Peyer's patch (tissue), 4 donors: ENCODE data around the gene ACLY.

Experiments used
- POLR2A ChIP-seq, 2 donors: fragments of 450-650 bp; IDR thresholded peaks; one replicate each; pipeline ENCODE4 v1.5.1; 2017; ENCODE audit warnings: antibody characterized with exemption in 2 of 2, mild to moderate bottlenecking in 2 of 2, moderate library complexity in 2 of 2
- TF ChIP-seq, protein P1 (sequence below), 6 experiments: fragments of 450-650 bp in 4 of 6; fragments of 200-600 bp in 2 of 6; sonication (generic) in 1 of 6; IDR thresholded peaks; one replicate each; pipeline ENCODE4 v1.5.1; 2017 to 2019; ENCODE audit warnings: antibody characterized with exemption in 6 of 6, mild to moderate bottlenecking in 3 of 6, moderate library complexity in 1 of 6

DNA sequence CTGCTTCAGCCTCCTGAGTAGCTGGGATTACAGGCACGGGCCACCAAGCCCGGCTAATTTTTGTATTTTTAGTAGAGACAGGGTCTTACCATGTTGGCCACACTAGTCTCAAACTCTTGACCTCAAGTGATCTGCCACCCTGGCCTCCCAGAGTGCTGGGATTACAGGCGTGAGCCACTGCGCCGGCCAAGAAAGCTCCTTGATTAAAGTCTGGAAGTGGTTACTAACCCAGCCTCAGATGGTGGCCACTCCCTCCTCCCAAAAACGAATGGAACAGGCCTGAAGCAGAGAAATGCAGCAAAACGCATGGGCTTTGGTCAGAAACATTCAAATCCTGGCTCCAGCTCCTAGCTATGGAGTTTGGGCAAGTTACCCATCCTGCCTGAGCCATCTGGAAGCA lies 94.7 kb downstream of the ACLY start:
- TF ChIP-seq POLR2A (IDR thresholded peaks at IDR 0.05): no peak
- TF ChIP-seq, protein P1, sequence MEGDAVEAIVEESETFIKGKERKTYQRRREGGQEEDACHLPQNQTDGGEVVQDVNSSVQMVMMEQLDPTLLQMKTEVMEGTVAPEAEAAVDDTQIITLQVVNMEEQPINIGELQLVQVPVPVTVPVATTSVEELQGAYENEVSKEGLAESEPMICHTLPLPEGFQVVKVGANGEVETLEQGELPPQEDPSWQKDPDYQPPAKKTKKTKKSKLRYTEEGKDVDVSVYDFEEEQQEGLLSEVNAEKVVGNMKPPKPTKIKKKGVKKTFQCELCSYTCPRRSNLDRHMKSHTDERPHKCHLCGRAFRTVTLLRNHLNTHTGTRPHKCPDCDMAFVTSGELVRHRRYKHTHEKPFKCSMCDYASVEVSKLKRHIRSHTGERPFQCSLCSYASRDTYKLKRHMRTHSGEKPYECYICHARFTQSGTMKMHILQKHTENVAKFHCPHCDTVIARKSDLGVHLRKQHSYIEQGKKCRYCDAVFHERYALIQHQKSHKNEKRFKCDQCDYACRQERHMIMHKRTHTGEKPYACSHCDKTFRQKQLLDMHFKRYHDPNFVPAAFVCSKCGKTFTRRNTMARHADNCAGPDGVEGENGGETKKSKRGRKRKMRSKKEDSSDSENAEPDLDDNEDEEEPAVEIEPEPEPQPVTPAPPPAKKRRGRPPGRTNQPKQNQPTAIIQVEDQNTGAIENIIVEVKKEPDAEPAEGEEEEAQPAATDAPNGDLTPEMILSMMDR (IDR thresholded peaks at IDR 0.05): no peak
